Measurements from ENCODE around the gene CTPS1. TPM values are rescaled to one million over a fixed set of nuclear protein-coding genes. Genes with fewer than 3 reads are reported as not detected.

Gene CTPS1
- total and polyA plus RNA-seq, 8 donors: 6.4 to 45.5 (median 23.1) TPM

DNA sequence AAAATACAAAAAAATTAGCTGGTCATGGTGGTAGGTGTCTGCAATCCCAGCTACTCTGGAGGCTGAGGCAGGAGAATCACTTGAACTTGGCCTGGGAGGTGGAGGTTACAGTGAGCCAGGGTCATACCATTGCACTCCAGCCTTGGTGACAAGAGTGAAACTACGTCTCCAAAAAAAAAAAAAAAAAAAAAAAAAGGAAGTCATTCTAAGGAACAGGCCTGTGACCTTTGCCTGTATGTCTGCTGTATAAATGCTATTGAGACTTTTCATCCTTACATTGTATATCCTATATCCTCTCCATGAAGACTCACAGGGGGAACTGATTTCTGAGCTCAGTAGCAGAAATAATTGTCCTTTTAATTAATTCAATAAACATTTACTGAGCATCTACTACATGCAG is 7.5 kb upstream of the CTPS1 start:
- WGBS, 5 donors: 71 to 93% (median 83%) methylated on average over 1 of the region's 1 CpG
- H3K4me1 ChIP-seq: peaks cover 0 to 13% (median 4%) of the 10 kb centered on the region in 4 donors
- no peaks in the 10 kb centered on the region for H3K27me3 ChIP-seq
- TF ChIP-seq, protein P1, sequence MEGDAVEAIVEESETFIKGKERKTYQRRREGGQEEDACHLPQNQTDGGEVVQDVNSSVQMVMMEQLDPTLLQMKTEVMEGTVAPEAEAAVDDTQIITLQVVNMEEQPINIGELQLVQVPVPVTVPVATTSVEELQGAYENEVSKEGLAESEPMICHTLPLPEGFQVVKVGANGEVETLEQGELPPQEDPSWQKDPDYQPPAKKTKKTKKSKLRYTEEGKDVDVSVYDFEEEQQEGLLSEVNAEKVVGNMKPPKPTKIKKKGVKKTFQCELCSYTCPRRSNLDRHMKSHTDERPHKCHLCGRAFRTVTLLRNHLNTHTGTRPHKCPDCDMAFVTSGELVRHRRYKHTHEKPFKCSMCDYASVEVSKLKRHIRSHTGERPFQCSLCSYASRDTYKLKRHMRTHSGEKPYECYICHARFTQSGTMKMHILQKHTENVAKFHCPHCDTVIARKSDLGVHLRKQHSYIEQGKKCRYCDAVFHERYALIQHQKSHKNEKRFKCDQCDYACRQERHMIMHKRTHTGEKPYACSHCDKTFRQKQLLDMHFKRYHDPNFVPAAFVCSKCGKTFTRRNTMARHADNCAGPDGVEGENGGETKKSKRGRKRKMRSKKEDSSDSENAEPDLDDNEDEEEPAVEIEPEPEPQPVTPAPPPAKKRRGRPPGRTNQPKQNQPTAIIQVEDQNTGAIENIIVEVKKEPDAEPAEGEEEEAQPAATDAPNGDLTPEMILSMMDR (IDR thresholded peaks at IDR 0.05): no peak
- TF ChIP-seq EP300 (IDR thresholded peaks at IDR 0.05): no peak
- TF ChIP-seq POLR2A (IDR thresholded peaks at IDR 0.05): no peak
- no peak for TF ChIP-seq POLR2AphosphoS5 (IDR thresholded peaks at IDR 0.05)
- DNase-seq: no peak
- H3K27ac ChIP-seq: no peak overlapping the region
- H3K9me3 ChIP-seq: no peaks in the 10 kb centered on the region
- no peaks in the 10 kb centered on the region for H3K36me3 ChIP-seq
- H3K4me3 ChIP-seq: no peak overlapping the region
- intact Hi-C loops (cut with DNase I; ENCODE audit: low total_unique reads): no loop called here

DNA sequence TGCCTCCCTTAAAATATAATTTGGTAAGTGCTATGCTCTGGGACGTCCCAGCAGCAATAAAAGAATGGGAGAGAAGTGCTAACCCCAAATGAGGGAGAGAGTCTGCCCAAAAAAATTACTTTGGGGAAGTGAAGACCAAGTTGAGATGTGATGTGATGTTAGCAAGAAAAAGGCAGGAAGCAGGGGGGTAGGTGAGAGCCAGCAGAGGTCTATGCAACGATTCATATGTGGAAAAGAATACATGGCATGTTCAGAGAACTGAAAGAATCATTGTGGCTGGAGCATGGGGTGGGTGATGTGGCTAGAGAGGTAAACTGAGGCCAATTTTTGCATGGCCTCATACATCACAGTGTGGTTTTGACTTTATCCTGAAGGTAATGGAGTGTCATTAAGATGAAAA is 5.6 kb upstream of the CTPS1 start:
- Histone ChIP-seq H3K27ac (no peak overlapping the region), H3K9me3 (no peaks in the 10 kb centered on the region), H3K27me3 (no peaks in the 10 kb centered on the region), H3K4me3 (no peak overlapping the region), H3K4me1 (peaks cover 0 to 8% (median 4%) of the 10 kb centered on the region in 4 donors), H3K36me3 (no peaks in the 10 kb centered on the region)
- DNase-seq: no peak
- intact Hi-C loops (cut with DNase I; ENCODE audit: low total_unique reads): no loop called here
- TF ChIP-seq POLR2AphosphoS5 (IDR thresholded peaks at IDR 0.05) (no peak), EP300 (IDR thresholded peaks at IDR 0.05) (no peak), POLR2A (IDR thresholded peaks at IDR 0.05) (no peak)
- TF ChIP-seq, protein P1 (IDR thresholded peaks at IDR 0.05): no peak
- WGBS, 5 donors: 59 to 74% (median 68%) methylated on average over 2 of the region's 2 CpGs

DNA sequence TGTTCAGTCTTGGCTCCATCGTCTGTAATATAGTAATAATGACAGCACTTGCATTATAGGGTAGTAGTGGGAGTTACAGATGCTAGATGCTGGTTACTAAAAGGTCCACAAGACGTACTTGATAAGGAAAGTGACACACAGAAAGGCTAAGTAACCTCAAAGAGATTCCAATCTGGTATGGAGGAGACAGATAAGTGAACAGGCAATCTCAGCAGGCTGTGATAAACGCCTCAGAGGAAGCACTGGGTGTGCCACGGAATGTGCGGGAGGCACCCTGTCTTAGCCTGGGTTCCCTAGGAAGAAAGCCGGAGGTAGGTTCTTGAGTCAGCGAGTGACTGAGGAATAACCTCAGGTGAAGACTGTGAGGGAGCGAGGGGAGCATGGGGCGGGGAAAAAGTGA is 4.6 kb upstream of the CTPS1 start:
- 62 to 73% (median 69%) methylated on average over 9 of the region's 9 CpGs for WGBS, 5 donors
- Histone ChIP-seq H3K36me3 (no peaks in the 10 kb centered on the region), H3K4me3 (no peak overlapping the region), H3K27ac (no peak overlapping the region), H3K9me3 (no peaks in the 10 kb centered on the region), H3K4me1 (peaks cover 0 to 13% (median 9%) of the 10 kb centered on the region in 4 donors), H3K27me3 (no peaks in the 10 kb centered on the region)
- no peak for DNase-seq
- TF ChIP-seq, protein P1 (IDR thresholded peaks at IDR 0.05): no peak
- TF ChIP-seq POLR2AphosphoS5 (IDR thresholded peaks at IDR 0.05) (no peak), POLR2A (IDR thresholded peaks at IDR 0.05) (no peak), EP300 (IDR thresholded peaks at IDR 0.05) (no peak)
- intact Hi-C loops (cut with DNase I; ENCODE audit: low total_unique reads): no loop called here

DNA sequence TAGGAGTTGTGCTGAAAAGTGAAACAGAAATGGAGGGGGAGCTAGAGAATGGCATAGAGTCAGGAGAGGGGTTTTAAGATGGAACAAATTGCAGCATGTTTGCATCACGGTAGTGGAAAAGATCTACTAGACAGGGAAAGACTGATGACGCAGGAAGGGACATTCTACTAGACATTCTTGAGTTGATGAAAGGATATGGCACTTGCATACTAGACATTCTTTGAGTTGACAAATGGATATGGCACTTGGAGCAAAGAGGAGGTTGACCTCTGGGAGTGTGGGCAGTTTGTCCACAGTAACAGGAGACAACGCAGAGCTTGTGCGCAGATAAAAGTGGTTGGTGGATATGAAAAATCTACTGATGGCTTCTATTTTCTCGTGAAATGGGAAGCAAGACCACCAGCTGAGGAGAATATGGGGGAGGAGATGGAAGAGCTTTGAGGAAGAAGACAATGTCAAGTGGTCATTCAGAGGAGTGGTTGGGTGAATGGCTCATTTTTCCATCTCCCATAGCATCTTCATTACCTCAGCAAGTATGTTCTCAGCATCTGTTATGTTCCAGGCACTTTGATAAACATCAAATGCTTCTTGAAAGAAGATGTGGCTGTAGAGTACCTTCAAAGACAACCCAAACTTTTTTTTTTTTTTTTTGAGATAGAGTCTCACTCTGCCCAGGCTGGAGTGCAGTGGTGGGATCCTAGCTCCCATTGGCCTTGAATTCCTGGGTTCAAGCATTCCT is 2.4 kb upstream of the CTPS1 start:
- H3K27ac ChIP-seq: no peak overlapping the region
- no peak overlapping the region for H3K4me3 ChIP-seq
- H3K4me1 ChIP-seq: peaks cover 19 to 35% (median 26%) of the 10 kb centered on the region in 4 donors
- H3K9me3 ChIP-seq: no peaks in the 10 kb centered on the region
- no peaks in the 10 kb centered on the region for H3K27me3 ChIP-seq
- no peak for DNase-seq
- TF ChIP-seq, protein P1 (IDR thresholded peaks at IDR 0.05): no peak
- no peak for TF ChIP-seq POLR2A (IDR thresholded peaks at IDR 0.05)
- peak in 1 of 3 donors; percentile 12 for TF ChIP-seq POLR2AphosphoS5 (IDR thresholded peaks at IDR 0.05)
- WGBS, 5 donors: 64 to 86% (median 76%) methylated on average over 5 of the region's 5 CpGs
- intact Hi-C loops (cut with DNase I; ENCODE audit: low total_unique reads): no loop called here
- H3K36me3 ChIP-seq: no peaks in the 10 kb centered on the region
